IPS-NIHi7 (cell line): Measurements from ENCODE around the gene GPR157.

Source experiments
- DNase-seq: peaks from one replicate; pipeline ENCODE4 v3.0.0; 2012; ENCODE audit warnings: mixed read lengths; ENCODE audit errors: extremely low spot score

GPR157 gene

GRCh38 chr1:9086796-9087195, 42.1 kb downstream of the GPR157 start:
- no peak for DNase-seq

- DNase-seq: no peak
These were observed 42.9 kb downstream of the GPR157 start for GRCh38 chr1:9086045-9086444.

- DNase-seq: no peak
These were observed 43.5 kb downstream of the GPR157 start for GRCh38 chr1:9085306-9085940.

- no peak for DNase-seq
These were observed 44.0 kb downstream of the GPR157 start for GRCh38 chr1:9084906-9085305.

GRCh38 chr1:9081473-9081872, 47.4 kb downstream of the GPR157 start:
- no peak for DNase-seq

GRCh38 chr1:9080705-9081291, 48.1 kb downstream of the GPR157 start:
- DNase-seq: no peak

GRCh38 chr1:9079988-9080704, 48.8 kb downstream of the GPR157 start:
- DNase-seq: no peak

- DNase-seq: no peak
These were observed 50.0 kb downstream of the GPR157 start for GRCh38 chr1:9078752-9079500.

GRCh38 chr1:9078015-9078751, 50.7 kb downstream of the GPR157 start:
- DNase-seq: no peak

GRCh38 chr1:9075022-9075421, 53.9 kb downstream of the GPR157 start:
- DNase-seq: no peak

GRCh38 chr1:9073143-9073542, 55.8 kb downstream of the GPR157 start:
- no peak for DNase-seq

GRCh38 chr1:9071554-9072235, 57.2 kb downstream of the GPR157 start:
- no peak for DNase-seq

- DNase-seq: no peak
These were observed 58.4 kb downstream of the GPR157 start for GRCh38 chr1:9070486-9070885.

GRCh38 chr1:9069326-9070100, 59.4 kb downstream of the GPR157 start, which contains the start of gene SLC2A5:
SLC2A5 (minus strand) TSS chr1:9069635; CDS start chr1:9069536, 99 bp downstream.
- no peak for DNase-seq

- no peak for DNase-seq
These were observed 59.9 kb downstream of the GPR157 start for GRCh38 chr1:9068981-9069325.

GRCh38 chr1:9066945-9067807, 61.7 kb downstream of the GPR157 start:
- no peak for DNase-seq

- no peak for DNase-seq
These were observed 63.6 kb downstream of the GPR157 start for GRCh38 chr1:9065213-9065751.

GRCh38 chr1:9062846-9063245, 66.1 kb downstream of the GPR157 start:
- no peak for DNase-seq

- DNase-seq: no peak
These were observed 66.9 kb downstream of the GPR157 start for GRCh38 chr1:9062021-9062471.
